NB4 (cell line): ENCODE measurements around the gene ERV3-1.
"Not testable (repeated sequence)": the region's sequence is repeated elsewhere in the genome, so short reads cannot be mapped to it uniquely, and the experiment has no call there.

Experiments
- CTCF ChIP-seq: IDR thresholded peaks from one replicate; pipeline ENCODE4 v1.5.1; 2012; ENCODE audit warnings: low read depth, low read length
- MAX ChIP-seq: IDR thresholded peaks from 2 replicates; pipeline ENCODE4 v1.6.1; 2011; ENCODE audit warnings: low read depth, low read length

- not testable (repeated sequence) for TF ChIP-seq CTCF, MAX
Measured at GRCh38 chr7:65035469-65035868, 29.0 kb upstream of the ERV3-1 start.
